ENCODE measurements around the gene BANF2.

DNA sequence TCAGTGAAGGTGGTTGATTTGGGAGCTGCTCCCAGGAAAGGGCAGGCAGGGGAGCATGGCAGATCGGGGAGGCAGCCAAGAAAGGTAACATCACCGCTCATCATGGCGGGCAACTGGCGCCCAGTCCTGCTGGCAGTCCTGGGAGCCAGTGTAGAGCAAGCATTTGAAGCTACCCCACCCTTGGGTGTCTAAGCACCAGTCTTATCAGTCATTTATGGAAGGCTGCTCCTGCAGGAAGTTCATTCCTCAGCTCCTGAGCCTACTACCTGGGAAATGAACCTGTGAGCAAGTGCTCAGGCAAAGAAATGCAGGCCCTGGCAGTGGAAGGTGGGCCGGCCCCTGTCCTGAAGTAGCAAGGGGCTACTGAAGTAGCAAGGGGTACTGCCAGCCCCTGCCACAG lies 41.5 kb downstream of the BANF2 start:
- TF ChIP-seq POLR2AphosphoS5 (IDR thresholded peaks at IDR 0.05; ENCODE audit: low read depth, low read length) (no peak), HDAC1 (CRISPR knock-in tag; IDR thresholded peaks at IDR 0.05) (no peak), POLR2A (IDR thresholded peaks at IDR 0.05; ENCODE audit: insufficient read depth in 1 of 2, low read depth in 2 of 2, low read length in 2 of 2) (no peak), CHD2 (IDR thresholded peaks at IDR 0.05; ENCODE audit: low read depth, low read length) (no peak)

Measured in HepG2 (cell line).